K562 (cell line): ENCODE results near the gene FOCAD. TPM values are rescaled to one million over a fixed set of nuclear protein-coding genes. Genes with fewer than 3 reads are reported as not detected.

Experiments
- ATAC-seq: fragments of 200-7000 bp; cut with Tn5 transposase; 3 replicates; pipeline ENCODE4 v1.9.1; 2020; ENCODE audit warnings: moderate library complexity
- BruUV-seq: library from RNA; stranded (reverse); fragments of 400-500 nt; replicated peaks from 2 replicates; lab custom pipeline; 2021; lab: Mats Ljungman, UMichigan
- CTCF ChIA-PET: fragments of 300-600 bp; formaldehyde crosslinking; extraction: SDS; loops from one replicate; lab custom pipeline; 2021; ENCODE audit warnings: low intra/inter-chr PET ratio; lab: Yijun Ruan, JAX
- POLR2A ChIA-PET: fragments of 300-600, 350-650 bp; sonication (Branson Sonifier 250); formaldehyde crosslinking; extraction: SDS; loops from one replicate; lab custom pipeline; 2021; ENCODE audit warnings: antibody characterized with exemption, inconsistent platforms; lab: Yijun Ruan, JAX
- DNase-seq, 4 experiments: peaks; one replicate each; pipeline versions ENCODE4 v3.0.0 to v3.0.0-alpha.2; 2011 to 2018; ENCODE audit warnings: low spot score in 3 of 4, mixed read lengths in 3 of 4; ENCODE audit errors: extremely low read depth in 1 of 4
- FAIRE-seq: peaks from 2 replicates; lab custom pipeline; 2011; peaks lifted over from hg19 to GRCh38; lab: Jason Lieb, UNC
- H2AFZ ChIP-seq: 2 replicates; pipeline ENCODE4 v1.6.0; 2011; ENCODE audit warnings: low read depth, low read length, control low read depth, inconsistent platforms
- H3K27ac ChIP-seq: fragments of 200-600 bp; 3 replicates; pipeline ENCODE4 v1.8.0; 2011; ENCODE audit warnings: low read depth, mild to moderate bottlenecking, control low read depth, inconsistent platforms, low read length, moderate library complexity, mixed read lengths; ENCODE audit errors: extremely low read depth
- H3K27me3 ChIP-seq, 2 experiments: fragments of 300-600 bp in 1 of 2; 2 replicates in 1 of 2; 3 replicates in 1 of 2; pipeline versions ENCODE4 v1.6.0 to v1.8.0; 2011; ENCODE audit warnings: inconsistent platforms in 2 of 2, low read length in 2 of 2, mild to moderate bottlenecking in 1 of 2, mixed read lengths in 1 of 2, moderate library complexity in 1 of 2; ENCODE audit not compliant: control insufficient read depth in 2 of 2, insufficient read depth in 2 of 2
- H3K36me3 ChIP-seq: fragments of 300-600 bp; 3 replicates; pipeline ENCODE4 v1.8.0; 2011; ENCODE audit warnings: mild to moderate bottlenecking, low read length, inconsistent platforms; ENCODE audit not compliant: control insufficient read depth, insufficient read depth
- H3K4me1 ChIP-seq, 2 experiments: fragments of 200-600 bp in 1 of 2; replicated peaks in 1 of 2; 2 replicates in 1 of 2; 3 replicates in 1 of 2; pipeline versions ENCODE4 v1.5.1 to v1.8.0; 2011; ENCODE audit warnings: inconsistent platforms in 2 of 2, low read length in 2 of 2, mild to moderate bottlenecking in 1 of 2, mixed read lengths in 1 of 2, moderate library complexity in 1 of 2; ENCODE audit not compliant: control insufficient read depth in 2 of 2, insufficient read depth in 2 of 2
- H3K4me2 ChIP-seq: 2 replicates; pipeline ENCODE4 v1.6.1; 2011; ENCODE audit warnings: low read length, control low read depth, inconsistent platforms, mixed read lengths; ENCODE audit not compliant: insufficient read depth
- H3K4me3 ChIP-seq: fragments of 200-600 bp; sonication (generic), shearing (Covaris generic); 2 replicates; pipeline ENCODE4 v1.5.1; 2016; ENCODE audit warnings: control low read depth, inconsistent platforms
- H3K79me2 ChIP-seq: fragments of 200-600 bp; 3 replicates; pipeline ENCODE4 v1.8.0; 2011; ENCODE audit warnings: low read length, inconsistent platforms; ENCODE audit not compliant: control insufficient read depth, insufficient read depth
- H3K9ac ChIP-seq, 2 experiments: 2 replicates each; pipeline versions ENCODE4 v1.6.0 to v1.6.1; 2011; ENCODE audit warnings: low read depth in 2 of 2, low read length in 2 of 2, control low read depth in 1 of 2, inconsistent platforms in 1 of 2, mild to moderate bottlenecking in 1 of 2, mixed read lengths in 1 of 2; ENCODE audit not compliant: insufficient read depth in 1 of 2
- H3K9me1 ChIP-seq: one replicate; pipeline ENCODE4 v1.6.0; 2011; ENCODE audit warnings: inconsistent platforms, mild to moderate bottlenecking, low read length, moderate library complexity; ENCODE audit not compliant: control insufficient read depth, insufficient read depth
- H3K9me3 ChIP-seq: replicated peaks from 2 replicates; pipeline ENCODE4 v1.5.1; 2011; ENCODE audit warnings: low read depth, low read length, inconsistent platforms; ENCODE audit not compliant: control insufficient read depth, insufficient read depth
- H4K20me1 ChIP-seq: replicated peaks from 2 replicates; pipeline ENCODE4 v1.6.1; 2011; ENCODE audit warnings: low read length, inconsistent platforms, mixed read lengths; ENCODE audit not compliant: control insufficient read depth, insufficient read depth
- CBX1 ChIP-seq: sonication (generic); IDR thresholded peaks from 2 replicates; pipeline ENCODE4 v1.6.1; 2016; ENCODE audit warnings: antibody characterized with exemption, low read depth, mild to moderate bottlenecking
- FOXJ3 ChIP-seq: sonication (generic); formaldehyde crosslinking; IDR thresholded peaks from 2 replicates; pipeline ENCODE4 v1.4.0; 2020; ENCODE audit warnings: mild to moderate bottlenecking, missing genetic modification reagents
- FOXM1 ChIP-seq, 2 experiments: fragments of 450-650 bp in 1 of 2; sonication (generic) in 1 of 2; formaldehyde crosslinking in 1 of 2; IDR thresholded peaks; 2 replicates each; pipeline versions ENCODE4 v1.6.1 to v1.9.0; 2017 to 2022; ENCODE audit warnings: low read depth in 2 of 2, mild to moderate bottlenecking in 2 of 2, missing genetic modification reagents in 1 of 2, moderate library complexity in 1 of 2
- GABPB1 ChIP-seq: sonication (generic); formaldehyde crosslinking; IDR thresholded peaks from 2 replicates; pipeline ENCODE4 v1.8.0; 2022; ENCODE audit warnings: mild to moderate bottlenecking, missing genetic modification reagents
- MAFG ChIP-seq: fragments of 450-650 bp; conservative IDR thresholded peaks from 2 replicates; pipeline ENCODE4 v1.6.1; 2016; ENCODE audit warnings: missing genetic modification characterization, missing compliant biosample characterization
- PBX2 ChIP-seq, 2 experiments: IDR thresholded peaks in 1 of 2; conservative IDR thresholded peaks in 1 of 2; 2 replicates each; pipeline ENCODE4 v1.6.1; 2016; ENCODE audit warnings: low read depth in 2 of 2, mild to moderate bottlenecking in 1 of 2, missing compliant biosample characterization in 1 of 2, missing genetic modification characterization in 1 of 2, moderate library complexity in 1 of 2
- PHF20 ChIP-seq: fragments of 450-650 bp; IDR thresholded peaks from 2 replicates; pipeline ENCODE4 v1.6.1; 2018; ENCODE audit not compliant: partially characterized antibody
- TAL1 ChIP-seq: fragments of 450-650 bp; IDR thresholded peaks from 2 replicates; pipeline ENCODE4 v1.6.1; 2016; ENCODE audit warnings: mild to moderate bottlenecking
- ZNF124 ChIP-seq: sonication (generic); formaldehyde crosslinking; IDR thresholded peaks from 2 replicates; pipeline ENCODE4 v1.8.1; 2022; ENCODE audit warnings: missing genetic modification reagents
- ZNF175 ChIP-seq: fragments of 200-800 bp; sonication (Bioruptor generic); IDR thresholded peaks from 2 replicates; pipeline ENCODE4 v1.6.1; 2016; ENCODE audit warnings: low read depth, mild to moderate bottlenecking, missing genetic modification characterization, missing compliant biosample characterization
- WGBS: fragments of 100-300 bp; shearing (Covaris generic); methylation state at CpG from one replicate; pipeline ENCODE4 v1.1.6; 2016; ENCODE audit warnings: low coverage, mixed read lengths; ENCODE audit not compliant: insufficient coverage; ENCODE audit errors: missing lambda C conversion rate; 5-methylcytosine and 5-hydroxymethylcytosine counted together
- in situ Hi-C: fragments of 300-500 bp; cut with MboI; formaldehyde crosslinking; loops from 4 replicates; pipeline ENCODE4 v1.15.0; 2018; ENCODE audit warnings: inconsistent platforms, mixed read lengths
- intact Hi-C: fragments of 100-400 bp; cut with micrococcal nuclease; formaldehyde crosslinking; loops from 2 replicates; pipeline ENCODE4 v1.14.2; 2022
- polyA plus RNA-seq, 8 experiments: library from polyadenylated mRNA; depleted of rRNA in 4 of 8; stranded (reverse) in 5 of 8; unstranded in 3 of 8; fragments of >200 nt; fragmentation: Nextera tagmentation in 2 of 8; fragmentation: Illumina TruSeq in 1 of 8; extraction: Ambion mirVana in 2 of 8; extraction: Trizol in 1 of 8; gene quantifications; 2 replicates each; pipeline versions ENCODE4 v1.2.1 to v1.2.3, GENCODE V29; 2011 to 2014; ENCODE audit warnings: inconsistent platforms in 1 of 8, missing spikeins in 1 of 8
- total RNA-seq, 7 experiments: library from RNA; depleted of rRNA in 6 of 7; stranded (reverse); fragments of >200 nt in 6 of 7; fragmentation: Illumina TruSeq in 2 of 7; extraction: Trizol in 2 of 7; gene quantifications; 2 replicates each; pipeline versions ENCODE4 v1.2.1 to v1.2.3, GENCODE V29; 2011 to 2021; ENCODE audit warnings: low replicate concordance in 1 of 7
- TF ChIP-seq, protein P1 (sequence below): sonication (generic); formaldehyde crosslinking; IDR thresholded peaks from 2 replicates; pipeline ENCODE4 v1.8.1; 2022; ENCODE audit warnings: missing genetic modification reagents

The FOCAD gene
- total and polyA plus RNA-seq, 9 of the 15 experiments (the other 6 are each of a cell fraction or from before 2014, with no cell fraction given): 0.13 to 2.4 (median 1.6) TPM

DNA sequence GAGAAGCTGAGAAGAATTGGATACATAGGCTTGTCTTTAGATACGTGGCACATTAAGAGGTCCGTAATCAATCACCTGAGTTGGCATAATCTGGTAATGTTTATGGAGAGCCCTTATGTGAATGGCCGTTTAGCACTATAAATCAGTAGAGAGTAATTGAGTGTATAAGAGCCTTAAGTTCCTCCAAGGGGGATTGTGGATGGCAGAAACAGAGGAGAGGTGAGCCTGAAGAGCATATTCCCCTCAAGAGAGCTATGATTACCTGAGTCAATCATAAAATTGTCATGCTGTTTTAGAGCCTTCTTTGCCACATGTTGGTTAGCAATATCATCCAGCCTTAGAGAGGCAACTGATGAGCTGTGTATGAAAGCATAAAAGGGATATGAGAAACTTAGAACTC, 58.8 kb downstream of the FOCAD start:
- intact Hi-C loops: no loop called here

More for the DNA sequence above, 58.8 kb downstream of the FOCAD start:
- H3K9ac ChIP-seq: no peak overlapping the region
- H3K79me2 ChIP-seq: no peaks in the 10 kb centered on the region
- ATAC-seq: no peak
- peak in 1 of 4 experiments; percentile 0 for DNase-seq
- no peaks in the 10 kb centered on the region for H4K20me1 ChIP-seq
- H3K4me2 ChIP-seq: no peak overlapping the region
- ChIA-PET POLR2A (no interaction called here), CTCF (no interaction called here)
- FAIRE-seq: no peak
- no peaks in the 10 kb centered on the region for H3K36me3 ChIP-seq
- no peak overlapping the region for H3K27ac ChIP-seq
- TF ChIP-seq ZNF175 (CRISPR knock-in tag): no peak
- TF ChIP-seq FOXJ3 (CRISPR knock-in tag): no peak
- TF ChIP-seq PBX2 (CRISPR knock-in tag; IDR thresholded peaks at IDR 0.05; ENCODE audit: low read depth): no peak
- TF ChIP-seq PBX2 (tag; conservative IDR thresholded peaks at IDR 0.05; ENCODE audit: low read depth): no peak
- TF ChIP-seq, protein P1, sequence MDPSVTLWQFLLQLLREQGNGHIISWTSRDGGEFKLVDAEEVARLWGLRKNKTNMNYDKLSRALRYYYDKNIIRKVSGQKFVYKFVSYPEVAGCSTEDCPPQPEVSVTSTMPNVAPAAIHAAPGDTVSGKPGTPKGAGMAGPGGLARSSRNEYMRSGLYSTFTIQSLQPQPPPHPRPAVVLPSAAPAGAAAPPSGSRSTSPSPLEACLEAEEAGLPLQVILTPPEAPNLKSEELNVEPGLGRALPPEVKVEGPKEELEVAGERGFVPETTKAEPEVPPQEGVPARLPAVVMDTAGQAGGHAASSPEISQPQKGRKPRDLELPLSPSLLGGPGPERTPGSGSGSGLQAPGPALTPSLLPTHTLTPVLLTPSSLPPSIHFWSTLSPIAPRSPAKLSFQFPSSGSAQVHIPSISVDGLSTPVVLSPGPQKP (CRISPR knock-in tag): no peak
- no peak for TF ChIP-seq FOXM1 (IDR thresholded peaks at IDR 0.05; ENCODE audit: low read depth)
- no peak for TF ChIP-seq FOXM1 (CRISPR knock-in tag; IDR thresholded peaks at IDR 0.05; ENCODE audit: low read depth)
- TF ChIP-seq MAFG (tag): no peak
- TF ChIP-seq PHF20: no peak
- TF ChIP-seq CBX1: no peak
- TF ChIP-seq GABPB1 (CRISPR knock-in tag): no peak
- TF ChIP-seq TAL1: no peak
- no peak for TF ChIP-seq ZNF124
- H3K27me3 ChIP-seq: no peaks in the 10 kb centered on the region
- in situ Hi-C loops: no loop called here
- H2AFZ ChIP-seq: no peak overlapping the region
- no peaks in the 10 kb centered on the region for H3K9me3 ChIP-seq
- H3K4me3 ChIP-seq: no peak overlapping the region
- BruUV-seq: no TSS peak
- no peaks in the 10 kb centered on the region for H3K4me1 ChIP-seq
- WGBS: 37% methylated on average over 3 of the region's 3 CpGs
- no peaks in the 10 kb centered on the region for H3K9me1 ChIP-seq
